GF-D8 (cell line): ENCODE measurements around the gene CLMN.
"Not testable (repeated sequence)": the region's sequence is repeated elsewhere in the genome, so short reads cannot be mapped to it uniquely, and the experiment has no call there.

Source experiments
- DNase-seq: peaks from one replicate; lab custom pipeline; 2025; lab: John Stamatoyannopoulos, UW

The CLMN gene

GRCh38 chr14:95157327-95158189, 162.2 kb downstream of the CLMN start, which contains the start of gene DICER1:
TSS of gene DICER1 (minus strand) at chr14:95157529. CDS start at chr14:95133458, 24,071 bp downstream.
- peak; percentile 64 for DNase-seq

GRCh38 chr14:95157048-95157326, 162.7 kb downstream of the CLMN start:
- no peak for DNase-seq

GRCh38 chr14:95156161-95157047, 163.3 kb downstream of the CLMN start:
- no peak for DNase-seq

- DNase-seq, result no peak
Observed at GRCh38 chr14:95155045-95155444, 164.7 kb downstream of the CLMN start.

GRCh38 chr14:95153866-95154265, 165.8 kb downstream of the CLMN start:
- no peak for DNase-seq

- no peak for DNase-seq
Observed at GRCh38 chr14:95151561-95151960, 168.1 kb downstream of the CLMN start.

- no peak for DNase-seq
Observed at GRCh38 chr14:95150910-95151309, 168.8 kb downstream of the CLMN start.

GRCh38 chr14:95149441-95149840, 170.3 kb downstream of the CLMN start:
- DNase-seq, result no peak

GRCh38 chr14:95147597-95147996, 172.1 kb downstream of the CLMN start:
- no peak for DNase-seq

- DNase-seq, result no peak
Observed at GRCh38 chr14:95146079-95146771, 173.5 kb downstream of the CLMN start.

- DNase-seq, result no peak
Observed at GRCh38 chr14:95144849-95145248, 174.9 kb downstream of the CLMN start.

- no peak for DNase-seq
Observed at GRCh38 chr14:95143808-95144620, 175.7 kb downstream of the CLMN start.

GRCh38 chr14:95142208-95142607, 177.5 kb downstream of the CLMN start:
- DNase-seq, result no peak

- DNase-seq, result no peak
Observed at GRCh38 chr14:95141684-95142083, 178.0 kb downstream of the CLMN start.

- DNase-seq, result no peak
Observed at GRCh38 chr14:95140060-95140858, 179.4 kb downstream of the CLMN start.

- DNase-seq, result no peak
Observed at GRCh38 chr14:95138876-95139275, 180.8 kb downstream of the CLMN start.

- not testable (repeated sequence) for DNase-seq
Observed at GRCh38 chr14:95138455-95138854, 181.3 kb downstream of the CLMN start.

- no peak for DNase-seq
Observed at GRCh38 chr14:95137804-95138167, 181.9 kb downstream of the CLMN start.

- DNase-seq, result no peak
Observed at GRCh38 chr14:95137164-95137803, 182.4 kb downstream of the CLMN start.

GRCh38 chr14:95136631-95137030, 183.1 kb downstream of the CLMN start:
- no peak for DNase-seq
